Osteoblast (primary cell): Measurements from ENCODE around the gene FAM240B. TPM values are rescaled to one million over a fixed set of nuclear protein-coding genes. Genes with fewer than 3 reads are reported as not detected.

Source experiments
- DNase-seq: peaks from one replicate; pipeline ENCODE4 v3.0.0; 2011; ENCODE audit warnings: low spot score, mixed read lengths; ENCODE audit not compliant: insufficient read length; ENCODE audit errors: missing footprints
- H2AFZ ChIP-seq: 2 replicates; pipeline ENCODE4 v1.6.0; 2011; ENCODE audit warnings: mild to moderate bottlenecking, low read length
- H3K27ac ChIP-seq: 2 replicates; pipeline ENCODE4 v1.5.1; 2011; ENCODE audit warnings: mild to moderate bottlenecking, low read depth, low read length, moderate library complexity
- H3K27me3 ChIP-seq: 2 replicates; pipeline ENCODE4 v1.6.0; 2012; ENCODE audit warnings: mild to moderate bottlenecking, control low read depth, inconsistent platforms, low read length, moderate library complexity; ENCODE audit not compliant: insufficient read depth
- H3K36me3 ChIP-seq: 2 replicates; pipeline ENCODE4 v1.5.1; 2011; ENCODE audit warnings: mild to moderate bottlenecking, low read length, control low read depth, moderate library complexity; ENCODE audit not compliant: insufficient read depth
- H3K4me1 ChIP-seq: 2 replicates; pipeline ENCODE4 v1.5.1; 2011; ENCODE audit warnings: mild to moderate bottlenecking, low read length, control low read depth, moderate library complexity; ENCODE audit not compliant: insufficient read depth
- H3K4me2 ChIP-seq: 2 replicates; pipeline ENCODE4 v1.6.0; 2011; ENCODE audit warnings: mild to moderate bottlenecking, low read length; ENCODE audit not compliant: insufficient read depth
- H3K4me3 ChIP-seq: fragments of 200-600 bp; sonication (generic); 3 replicates; pipeline ENCODE4 v1.5.1; 2012; ENCODE audit warnings: mild to moderate bottlenecking, low read length, inconsistent platforms; ENCODE audit not compliant: insufficient read depth
- H3K79me2 ChIP-seq: 2 replicates; pipeline ENCODE4 v1.6.0; 2012; ENCODE audit warnings: mild to moderate bottlenecking, low read length, control low read depth, inconsistent platforms; ENCODE audit not compliant: insufficient read depth
- H3K9me3 ChIP-seq: 2 replicates; pipeline ENCODE4 v1.5.1; 2011; ENCODE audit warnings: low read depth, low read length, control low read depth
- H4K20me1 ChIP-seq: 2 replicates; pipeline ENCODE4 v1.6.0; 2012; ENCODE audit warnings: mild to moderate bottlenecking, low read length, control low read depth; ENCODE audit not compliant: insufficient read depth
- total RNA-seq: library from RNA; depleted of rRNA; stranded (reverse); fragments of >200 nt; gene quantifications from 2 replicates; pipeline ENCODE4 v1.2.3, GENCODE V29; 2012
- TF ChIP-seq, protein P1 (sequence below): IDR thresholded peaks from 2 replicates; pipeline ENCODE4 v1.5.1; 2011; ENCODE audit warnings: mild to moderate bottlenecking, low read depth, low read length, moderate library complexity; ENCODE audit errors: extremely low read depth

FAM240B gene
- total RNA-seq, 1 donor: not detected

DNA sequence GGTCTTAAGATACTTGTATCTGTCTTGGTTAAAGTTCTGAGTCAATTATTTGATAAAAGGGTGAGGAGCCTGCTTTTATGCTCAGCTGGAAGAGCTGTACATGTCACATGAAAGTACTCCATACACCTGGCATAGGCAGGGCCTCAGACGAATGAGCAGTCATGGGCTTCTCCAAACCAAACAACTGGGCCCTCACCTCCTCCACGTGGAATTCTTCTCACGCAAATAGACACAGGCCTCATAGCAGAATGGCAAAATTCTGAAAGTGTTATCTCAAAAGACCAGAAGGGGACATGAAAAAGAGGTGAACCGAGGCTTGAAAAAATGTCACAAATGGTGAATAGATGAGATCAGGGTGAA, 48.6 kb downstream of the FAM240B start:
- H3K4me2 ChIP-seq: no peak overlapping the region
- no peak overlapping the region for H3K27ac ChIP-seq
- H3K79me2 ChIP-seq: no peaks in the 10 kb centered on the region
- TF ChIP-seq, protein P1, sequence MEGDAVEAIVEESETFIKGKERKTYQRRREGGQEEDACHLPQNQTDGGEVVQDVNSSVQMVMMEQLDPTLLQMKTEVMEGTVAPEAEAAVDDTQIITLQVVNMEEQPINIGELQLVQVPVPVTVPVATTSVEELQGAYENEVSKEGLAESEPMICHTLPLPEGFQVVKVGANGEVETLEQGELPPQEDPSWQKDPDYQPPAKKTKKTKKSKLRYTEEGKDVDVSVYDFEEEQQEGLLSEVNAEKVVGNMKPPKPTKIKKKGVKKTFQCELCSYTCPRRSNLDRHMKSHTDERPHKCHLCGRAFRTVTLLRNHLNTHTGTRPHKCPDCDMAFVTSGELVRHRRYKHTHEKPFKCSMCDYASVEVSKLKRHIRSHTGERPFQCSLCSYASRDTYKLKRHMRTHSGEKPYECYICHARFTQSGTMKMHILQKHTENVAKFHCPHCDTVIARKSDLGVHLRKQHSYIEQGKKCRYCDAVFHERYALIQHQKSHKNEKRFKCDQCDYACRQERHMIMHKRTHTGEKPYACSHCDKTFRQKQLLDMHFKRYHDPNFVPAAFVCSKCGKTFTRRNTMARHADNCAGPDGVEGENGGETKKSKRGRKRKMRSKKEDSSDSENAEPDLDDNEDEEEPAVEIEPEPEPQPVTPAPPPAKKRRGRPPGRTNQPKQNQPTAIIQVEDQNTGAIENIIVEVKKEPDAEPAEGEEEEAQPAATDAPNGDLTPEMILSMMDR: no peak
- no peak overlapping the region for H2AFZ ChIP-seq
- no peaks in the 10 kb centered on the region for H3K9me3 ChIP-seq
- H3K4me3 ChIP-seq: no peak overlapping the region
- no peaks in the 10 kb centered on the region for H3K36me3 ChIP-seq
- H3K27me3 ChIP-seq: no peaks in the 10 kb centered on the region
- no peaks in the 10 kb centered on the region for H4K20me1 ChIP-seq
- no peak for DNase-seq
- no peaks in the 10 kb centered on the region for H3K4me1 ChIP-seq

DNA sequence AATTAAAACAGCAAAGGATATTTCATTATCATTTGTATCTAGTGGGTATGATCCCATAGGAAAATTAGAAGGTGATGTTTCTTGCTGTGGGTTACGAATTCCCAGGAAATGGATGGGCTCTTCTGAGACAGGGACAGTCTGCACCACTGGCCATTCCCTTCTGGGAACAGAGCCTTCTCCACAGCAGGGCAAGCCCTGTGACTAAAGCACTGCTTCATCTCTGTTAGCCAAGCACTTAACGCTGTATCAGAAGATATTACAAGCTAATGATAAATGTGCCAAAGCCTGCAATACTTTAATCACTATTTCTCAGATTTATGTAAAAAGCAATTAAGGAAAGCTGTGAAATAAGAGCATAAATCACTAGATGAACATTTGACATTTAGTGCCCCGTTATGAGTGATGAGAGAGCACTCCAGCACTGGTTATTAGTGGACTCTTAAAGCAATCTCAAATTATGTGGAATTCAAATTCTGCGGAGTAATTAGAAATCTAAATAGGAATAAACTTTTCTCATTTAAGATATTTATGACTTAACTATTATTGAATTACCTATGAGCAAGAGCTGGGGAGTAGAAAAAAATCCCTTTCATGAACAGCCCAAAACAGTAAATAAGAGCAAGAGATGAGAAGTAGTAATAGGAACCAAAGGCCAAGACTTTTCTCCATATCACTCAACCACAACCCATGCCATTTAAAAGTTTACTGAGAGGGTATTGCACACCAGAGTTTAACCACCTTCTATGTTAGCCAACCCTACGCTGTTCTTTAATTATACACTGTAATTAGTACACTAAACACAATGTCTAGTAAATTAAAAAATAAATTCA, 49.2 kb downstream of the FAM240B start:
- Histone ChIP-seq H2AFZ (no peak overlapping the region), H3K4me3 (no peak overlapping the region), H3K27me3 (no peaks in the 10 kb centered on the region), H3K79me2 (no peaks in the 10 kb centered on the region), H3K27ac (no peak overlapping the region), H3K36me3 (no peaks in the 10 kb centered on the region), H3K9me3 (no peaks in the 10 kb centered on the region), H3K4me2 (no peak overlapping the region), H4K20me1 (no peaks in the 10 kb centered on the region), H3K4me1 (no peaks in the 10 kb centered on the region)
- DNase-seq: no peak
- TF ChIP-seq, protein P1: no peak

DNA sequence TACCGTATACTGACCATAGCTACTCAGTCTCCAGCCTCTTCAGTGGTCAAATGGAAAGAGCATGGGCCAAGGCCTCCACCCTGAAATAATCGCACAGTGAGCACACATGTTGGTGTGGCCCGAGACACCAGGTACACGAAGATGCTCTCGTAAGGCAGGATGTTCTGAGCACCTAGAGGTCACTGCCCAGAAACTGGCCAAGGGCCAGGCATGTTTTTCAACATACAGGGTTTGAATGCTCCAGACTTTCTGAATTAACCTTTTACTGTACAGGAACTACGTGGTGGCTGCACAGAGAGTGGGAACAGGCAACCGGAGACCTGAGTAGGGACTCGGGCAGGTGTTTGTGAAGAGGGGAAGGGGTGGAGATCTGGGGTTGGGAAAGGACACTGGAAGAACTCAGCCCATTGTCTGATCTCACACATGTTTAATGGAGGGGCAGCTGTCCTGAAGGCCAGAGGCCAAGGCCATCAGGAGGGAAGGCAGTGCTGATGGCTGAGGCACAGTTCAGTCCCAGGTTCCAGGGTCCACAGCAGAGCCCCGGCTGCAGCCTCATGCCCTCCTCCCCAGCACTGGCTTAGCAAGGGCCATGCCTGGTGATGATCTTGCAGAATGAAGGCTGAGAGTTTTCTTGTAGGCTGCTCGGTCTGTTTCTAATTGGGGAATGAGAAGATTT, 51.0 kb downstream of the FAM240B start:
- TF ChIP-seq, protein P1: no peak
- Histone ChIP-seq H3K4me3 (no peak overlapping the region), H4K20me1 (no peaks in the 10 kb centered on the region), H3K36me3 (no peaks in the 10 kb centered on the region), H3K4me1 (no peaks in the 10 kb centered on the region), H3K79me2 (no peaks in the 10 kb centered on the region), H3K27me3 (no peaks in the 10 kb centered on the region), H3K4me2 (no peak overlapping the region), H2AFZ (no peak overlapping the region), H3K9me3 (no peaks in the 10 kb centered on the region), H3K27ac (no peak overlapping the region)
- DNase-seq: no peak
